H1 (cell line): ENCODE results near the gene EPN2. TPM values are rescaled to one million over a fixed set of nuclear protein-coding genes. Genes with fewer than 3 reads are reported as not detected.

Experiments
- BRCA1 ChIP-seq: IDR thresholded peaks from 2 replicates; pipeline ENCODE4 v1.6.1; 2012; ENCODE audit warnings: low read depth, low read length, improper control_type of control experiment
- CHD1 ChIP-seq: IDR thresholded peaks from 2 replicates; pipeline ENCODE4 v1.6.1; 2012; ENCODE audit warnings: low read depth, low read length, improper control_type of control experiment
- CREB1 ChIP-seq: IDR thresholded peaks from 2 replicates; pipeline ENCODE4 v1.6.1; 2012; ENCODE audit warnings: inconsistent platforms
- GTF2F1 ChIP-seq: IDR thresholded peaks from 2 replicates; pipeline ENCODE4 v1.6.1; 2012; ENCODE audit warnings: low read depth, low read length, improper control_type of control experiment, borderline replicate concordance
- HDAC6 ChIP-seq: IDR thresholded peaks from one replicate; pipeline ENCODE4 v1.7.1; 2012; ENCODE audit warnings: low read depth, mild to moderate bottlenecking, inconsistent platforms, low read length, moderate library complexity
- NRF1 ChIP-seq: IDR thresholded peaks from 2 replicates; pipeline ENCODE4 v1.6.1; 2011; ENCODE audit warnings: mild to moderate bottlenecking, low read depth, low read length, improper control_type of control experiment
- RFX5 ChIP-seq: IDR thresholded peaks from 2 replicates; pipeline ENCODE4 v1.6.1; 2011; ENCODE audit warnings: low read depth, low read length, improper control_type of control experiment, borderline replicate concordance
- SP1 ChIP-seq: IDR thresholded peaks from 2 replicates; pipeline ENCODE4 v1.6.1; 2011; ENCODE audit warnings: low read depth, low read length
- TBP ChIP-seq: IDR thresholded peaks from 2 replicates; pipeline ENCODE4 v1.6.1; 2011; ENCODE audit warnings: low read depth, low read length, improper control_type of control experiment
- YY1 ChIP-seq: IDR thresholded peaks from 2 replicates; pipeline ENCODE4 v1.6.1; 2011; ENCODE audit warnings: low read depth, mild to moderate bottlenecking, low read length
- polyA plus RNA-seq, 7 experiments: library from polyadenylated mRNA; depleted of rRNA in 3 of 7; stranded (reverse) in 5 of 7; unstranded in 2 of 7; fragments of >200 nt in 5 of 7; fragments of 200-250 nt in 2 of 7; gene quantifications; 1 replicate in 5 of 7; 2 replicates in 1 of 7; 4 replicates in 1 of 7; pipeline versions ENCODE4 v1.2.1 to v1.2.3, GENCODE V29; 2011 to 2013; ENCODE audit warnings: missing spikeins in 2 of 7, mixed read lengths in 2 of 7
- total RNA-seq: library from RNA; stranded (reverse); fragmentation: NEBNext Ultra II Directional; extraction: Animal tissue kit (Norgen Biotek cat#: 25700); gene quantifications from 2 replicates; pipeline ENCODE4 v1.2.1, GENCODE V29; 2021
- TF ChIP-seq, protein P1 (sequence below): fragments of 300-600 bp; sonication (generic); IDR thresholded peaks from 2 replicates; pipeline ENCODE4 v1.7.1; 2012; ENCODE audit warnings: low read length, moderate library complexity, mild to moderate bottlenecking, inconsistent platforms; ENCODE audit not compliant: insufficient replicate concordance

Gene EPN2
- total and polyA plus RNA-seq, 2 of the 8 experiments (the other 6 are each of a cell fraction or from before 2014, with no cell fraction given) = 28.7 to 55.8 TPM

DNA sequence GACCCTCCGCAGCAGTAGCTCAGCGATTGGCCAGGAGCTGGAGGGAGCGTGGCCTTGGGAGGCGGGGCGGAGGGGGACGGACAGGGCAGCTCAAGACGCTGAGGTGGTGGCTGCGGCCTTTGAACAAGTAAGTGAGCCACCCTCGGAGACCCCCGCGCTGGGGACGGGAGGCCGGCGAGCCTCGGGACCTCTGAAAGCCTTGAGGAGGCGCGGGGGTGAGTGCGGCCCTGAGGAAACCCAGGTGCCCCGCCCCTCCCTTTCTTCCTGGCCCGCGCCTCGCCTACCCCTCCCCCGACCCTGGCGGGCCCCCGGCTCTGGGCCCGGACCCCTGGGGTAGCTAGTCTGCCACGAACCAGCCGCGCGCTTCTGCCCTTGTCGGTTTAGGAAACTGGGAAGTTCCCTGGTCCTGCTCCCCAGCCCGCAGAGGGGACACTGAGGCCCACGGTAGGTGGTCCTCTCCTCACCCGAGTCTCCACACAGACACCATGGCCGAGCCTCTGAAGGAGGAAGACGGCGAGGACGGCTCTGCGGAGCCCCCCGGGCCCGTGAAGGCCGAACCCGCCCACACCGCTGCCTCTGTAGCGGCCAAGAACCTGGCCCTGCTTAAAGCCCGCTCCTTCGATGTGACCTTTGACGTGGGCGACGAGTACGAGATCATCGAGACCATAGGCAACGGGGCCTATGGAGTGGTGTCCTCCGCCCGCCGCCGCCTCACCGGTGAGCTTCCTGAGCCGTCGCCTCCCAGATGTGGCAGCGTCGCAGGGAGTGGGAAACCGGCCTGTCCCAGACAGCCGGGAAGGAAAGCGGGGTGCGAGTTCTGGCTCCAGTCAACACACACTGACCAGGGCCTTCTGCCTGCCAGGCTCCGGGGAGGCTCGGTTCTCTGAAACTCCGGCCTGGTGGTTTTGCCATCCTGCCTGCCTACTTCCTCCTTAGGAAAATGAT, 141.5 kb downstream of the EPN2 start, which contains the start of gene MAPK7 (continued):
- TF ChIP-seq, protein P1, sequence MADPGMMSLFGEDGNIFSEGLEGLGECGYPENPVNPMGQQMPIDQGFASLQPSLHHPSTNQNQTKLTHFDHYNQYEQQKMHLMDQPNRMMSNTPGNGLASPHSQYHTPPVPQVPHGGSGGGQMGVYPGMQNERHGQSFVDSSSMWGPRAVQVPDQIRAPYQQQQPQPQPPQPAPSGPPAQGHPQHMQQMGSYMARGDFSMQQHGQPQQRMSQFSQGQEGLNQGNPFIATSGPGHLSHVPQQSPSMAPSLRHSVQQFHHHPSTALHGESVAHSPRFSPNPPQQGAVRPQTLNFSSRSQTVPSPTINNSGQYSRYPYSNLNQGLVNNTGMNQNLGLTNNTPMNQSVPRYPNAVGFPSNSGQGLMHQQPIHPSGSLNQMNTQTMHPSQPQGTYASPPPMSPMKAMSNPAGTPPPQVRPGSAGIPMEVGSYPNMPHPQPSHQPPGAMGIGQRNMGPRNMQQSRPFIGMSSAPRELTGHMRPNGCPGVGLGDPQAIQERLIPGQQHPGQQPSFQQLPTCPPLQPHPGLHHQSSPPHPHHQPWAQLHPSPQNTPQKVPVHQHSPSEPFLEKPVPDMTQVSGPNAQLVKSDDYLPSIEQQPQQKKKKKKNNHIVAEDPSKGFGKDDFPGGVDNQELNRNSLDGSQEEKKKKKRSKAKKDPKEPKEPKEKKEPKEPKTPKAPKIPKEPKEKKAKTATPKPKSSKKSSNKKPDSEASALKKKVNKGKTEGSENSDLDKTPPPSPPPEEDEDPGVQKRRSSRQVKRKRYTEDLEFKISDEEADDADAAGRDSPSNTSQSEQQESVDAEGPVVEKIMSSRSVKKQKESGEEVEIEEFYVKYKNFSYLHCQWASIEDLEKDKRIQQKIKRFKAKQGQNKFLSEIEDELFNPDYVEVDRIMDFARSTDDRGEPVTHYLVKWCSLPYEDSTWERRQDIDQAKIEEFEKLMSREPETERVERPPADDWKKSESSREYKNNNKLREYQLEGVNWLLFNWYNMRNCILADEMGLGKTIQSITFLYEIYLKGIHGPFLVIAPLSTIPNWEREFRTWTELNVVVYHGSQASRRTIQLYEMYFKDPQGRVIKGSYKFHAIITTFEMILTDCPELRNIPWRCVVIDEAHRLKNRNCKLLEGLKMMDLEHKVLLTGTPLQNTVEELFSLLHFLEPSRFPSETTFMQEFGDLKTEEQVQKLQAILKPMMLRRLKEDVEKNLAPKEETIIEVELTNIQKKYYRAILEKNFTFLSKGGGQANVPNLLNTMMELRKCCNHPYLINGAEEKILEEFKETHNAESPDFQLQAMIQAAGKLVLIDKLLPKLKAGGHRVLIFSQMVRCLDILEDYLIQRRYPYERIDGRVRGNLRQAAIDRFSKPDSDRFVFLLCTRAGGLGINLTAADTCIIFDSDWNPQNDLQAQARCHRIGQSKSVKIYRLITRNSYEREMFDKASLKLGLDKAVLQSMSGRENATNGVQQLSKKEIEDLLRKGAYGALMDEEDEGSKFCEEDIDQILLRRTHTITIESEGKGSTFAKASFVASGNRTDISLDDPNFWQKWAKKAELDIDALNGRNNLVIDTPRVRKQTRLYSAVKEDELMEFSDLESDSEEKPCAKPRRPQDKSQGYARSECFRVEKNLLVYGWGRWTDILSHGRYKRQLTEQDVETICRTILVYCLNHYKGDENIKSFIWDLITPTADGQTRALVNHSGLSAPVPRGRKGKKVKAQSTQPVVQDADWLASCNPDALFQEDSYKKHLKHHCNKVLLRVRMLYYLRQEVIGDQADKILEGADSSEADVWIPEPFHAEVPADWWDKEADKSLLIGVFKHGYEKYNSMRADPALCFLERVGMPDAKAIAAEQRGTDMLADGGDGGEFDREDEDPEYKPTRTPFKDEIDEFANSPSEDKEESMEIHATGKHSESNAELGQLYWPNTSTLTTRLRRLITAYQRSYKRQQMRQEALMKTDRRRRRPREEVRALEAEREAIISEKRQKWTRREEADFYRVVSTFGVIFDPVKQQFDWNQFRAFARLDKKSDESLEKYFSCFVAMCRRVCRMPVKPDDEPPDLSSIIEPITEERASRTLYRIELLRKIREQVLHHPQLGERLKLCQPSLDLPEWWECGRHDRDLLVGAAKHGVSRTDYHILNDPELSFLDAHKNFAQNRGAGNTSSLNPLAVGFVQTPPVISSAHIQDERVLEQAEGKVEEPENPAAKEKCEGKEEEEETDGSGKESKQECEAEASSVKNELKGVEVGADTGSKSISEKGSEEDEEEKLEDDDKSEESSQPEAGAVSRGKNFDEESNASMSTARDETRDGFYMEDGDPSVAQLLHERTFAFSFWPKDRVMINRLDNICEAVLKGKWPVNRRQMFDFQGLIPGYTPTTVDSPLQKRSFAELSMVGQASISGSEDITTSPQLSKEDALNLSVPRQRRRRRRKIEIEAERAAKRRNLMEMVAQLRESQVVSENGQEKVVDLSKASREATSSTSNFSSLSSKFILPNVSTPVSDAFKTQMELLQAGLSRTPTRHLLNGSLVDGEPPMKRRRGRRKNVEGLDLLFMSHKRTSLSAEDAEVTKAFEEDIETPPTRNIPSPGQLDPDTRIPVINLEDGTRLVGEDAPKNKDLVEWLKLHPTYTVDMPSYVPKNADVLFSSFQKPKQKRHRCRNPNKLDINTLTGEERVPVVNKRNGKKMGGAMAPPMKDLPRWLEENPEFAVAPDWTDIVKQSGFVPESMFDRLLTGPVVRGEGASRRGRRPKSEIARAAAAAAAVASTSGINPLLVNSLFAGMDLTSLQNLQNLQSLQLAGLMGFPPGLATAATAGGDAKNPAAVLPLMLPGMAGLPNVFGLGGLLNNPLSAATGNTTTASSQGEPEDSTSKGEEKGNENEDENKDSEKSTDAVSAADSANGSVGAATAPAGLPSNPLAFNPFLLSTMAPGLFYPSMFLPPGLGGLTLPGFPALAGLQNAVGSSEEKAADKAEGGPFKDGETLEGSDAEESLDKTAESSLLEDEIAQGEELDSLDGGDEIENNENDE = no peak
- TF ChIP-seq HDAC6 = no peak
- TF ChIP-seq GTF2F1 = no peak
- no peak for TF ChIP-seq SP1
- TF ChIP-seq CHD1 = no peak
- TF ChIP-seq BRCA1 = no peak
- no peak for TF ChIP-seq NRF1
- peak; percentile 44 for TF ChIP-seq TBP
- no peak for TF ChIP-seq YY1
- TF ChIP-seq CREB1 = no peak
- TF ChIP-seq RFX5 = no peak
